GM12872 (cell line): ENCODE results near the gene MAPT.

Source experiments
- TF ChIP-seq, protein P1 (sequence below): IDR thresholded peaks from 3 replicates; pipeline ENCODE4 v1.5.1; 2011; ENCODE audit warnings: low read depth, mild to moderate bottlenecking, low read length, moderate library complexity; ENCODE audit not compliant: insufficient read depth

Gene MAPT

GRCh38 chr17:45863857-45864654 lies 30.3 kb upstream of the MAPT start:
- TF ChIP-seq, protein P1, sequence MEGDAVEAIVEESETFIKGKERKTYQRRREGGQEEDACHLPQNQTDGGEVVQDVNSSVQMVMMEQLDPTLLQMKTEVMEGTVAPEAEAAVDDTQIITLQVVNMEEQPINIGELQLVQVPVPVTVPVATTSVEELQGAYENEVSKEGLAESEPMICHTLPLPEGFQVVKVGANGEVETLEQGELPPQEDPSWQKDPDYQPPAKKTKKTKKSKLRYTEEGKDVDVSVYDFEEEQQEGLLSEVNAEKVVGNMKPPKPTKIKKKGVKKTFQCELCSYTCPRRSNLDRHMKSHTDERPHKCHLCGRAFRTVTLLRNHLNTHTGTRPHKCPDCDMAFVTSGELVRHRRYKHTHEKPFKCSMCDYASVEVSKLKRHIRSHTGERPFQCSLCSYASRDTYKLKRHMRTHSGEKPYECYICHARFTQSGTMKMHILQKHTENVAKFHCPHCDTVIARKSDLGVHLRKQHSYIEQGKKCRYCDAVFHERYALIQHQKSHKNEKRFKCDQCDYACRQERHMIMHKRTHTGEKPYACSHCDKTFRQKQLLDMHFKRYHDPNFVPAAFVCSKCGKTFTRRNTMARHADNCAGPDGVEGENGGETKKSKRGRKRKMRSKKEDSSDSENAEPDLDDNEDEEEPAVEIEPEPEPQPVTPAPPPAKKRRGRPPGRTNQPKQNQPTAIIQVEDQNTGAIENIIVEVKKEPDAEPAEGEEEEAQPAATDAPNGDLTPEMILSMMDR: no peak

DNA sequence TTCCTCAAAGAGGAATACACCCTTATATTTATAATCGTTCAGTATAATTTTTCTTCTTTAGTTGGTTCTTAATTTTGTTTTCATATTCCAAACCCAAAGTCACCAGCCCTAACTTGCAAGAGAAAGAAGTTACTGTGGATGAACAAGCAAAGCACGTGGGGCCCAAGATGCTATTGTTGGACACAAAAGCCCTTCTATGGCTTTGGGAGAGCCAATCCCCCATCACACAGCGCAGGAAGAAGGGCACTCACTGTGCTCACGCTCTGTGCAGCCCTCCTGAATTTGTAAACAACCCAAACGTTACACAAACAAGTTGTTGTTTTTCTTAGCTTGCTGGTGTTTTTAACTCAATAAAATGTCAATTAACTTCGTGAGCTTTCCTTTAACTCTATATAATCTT lies 27.2 kb upstream of the MAPT start:
- TF ChIP-seq, protein P1: no peak

GRCh38 chr17:45867702-45868101 lies 26.7 kb upstream of the MAPT start:
- TF ChIP-seq, protein P1: no peak

DNA sequence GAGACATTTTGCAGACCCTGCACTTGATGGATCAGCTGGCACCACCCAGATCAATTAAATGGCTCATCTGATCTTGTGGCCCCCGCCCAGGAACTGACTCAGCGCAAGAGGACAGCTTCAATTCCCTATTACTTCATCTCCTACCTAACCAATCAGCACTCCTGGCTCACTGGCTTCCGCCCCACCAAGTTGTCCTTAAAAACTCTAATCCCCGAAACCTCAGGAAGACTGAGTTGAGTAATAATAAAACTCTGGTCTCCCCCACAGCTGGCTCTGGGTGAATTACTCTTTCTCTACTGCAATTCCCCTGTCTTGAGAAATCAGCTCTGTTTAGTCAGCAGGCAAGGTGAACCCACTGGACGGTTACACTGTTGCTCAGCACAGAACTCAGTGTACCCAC lies 26.1 kb upstream of the MAPT start:
- TF ChIP-seq, protein P1: no peak

GRCh38 chr17:45869676-45870341 lies 24.5 kb upstream of the MAPT start:
- TF ChIP-seq, protein P1: no peak

GRCh38 chr17:45870342-45870974 lies 23.9 kb upstream of the MAPT start:
- TF ChIP-seq, protein P1: no peak

DNA sequence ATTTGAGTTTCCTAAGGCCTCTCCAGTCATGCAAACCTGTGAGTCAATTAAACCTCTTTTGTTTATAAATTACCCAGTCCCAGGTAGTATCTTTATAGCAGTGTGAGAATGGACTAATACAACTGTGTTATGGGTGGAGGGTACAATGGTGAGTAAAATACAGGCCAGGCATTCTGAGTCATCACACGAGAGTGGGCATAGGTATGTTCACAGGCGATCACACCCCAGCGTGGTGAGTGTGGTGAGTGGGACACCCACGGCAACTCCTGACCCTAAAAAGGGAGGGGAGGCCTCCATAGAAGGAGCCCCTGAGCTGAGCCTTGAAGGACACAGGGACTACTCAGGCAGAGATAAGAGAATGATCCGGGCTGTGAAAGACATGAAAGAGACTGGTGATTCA lies 22.6 kb upstream of the MAPT start:
- TF ChIP-seq, protein P1: no peak
